HCT116 (cell line): Measurements from ENCODE around the gene COX4I2. TPM values are rescaled to one million over a fixed set of nuclear protein-coding genes. Genes with fewer than 3 reads are reported as not detected.
A peak's percentile ranks its signal among the peaks of the same experiment; 100 is the strongest.
"Not testable (repeated sequence)": the region's sequence is repeated elsewhere in the genome, so short reads cannot be mapped to it uniquely, and the experiment has no call there.

ENCODE experiments used
- ATAC-seq: fragments of 200-7000 bp; cut with Tn5 transposase; 2 replicates; pipeline ENCODE4 v1.9.1; 2020; ENCODE audit warnings: mild to moderate bottlenecking, moderate library complexity
- BruUV-seq: library from RNA; stranded (reverse); fragments of 400-500 nt; replicated peaks from 2 replicates; lab custom pipeline; 2021; lab: Mats Ljungman, UMichigan
- CTCF ChIA-PET: fragments of 300-600 bp; sonication (Branson Sonifier 250); formaldehyde crosslinking; loops from one replicate; lab custom pipeline; 2021; ENCODE audit warnings: antibody characterized with exemption; lab: Charles Lee
- POLR2A ChIA-PET: fragments of 300-600, 350-600 bp; sonication (Branson Sonifier 250); formaldehyde crosslinking; loops from one replicate; lab custom pipeline; 2021; ENCODE audit warnings: antibody characterized with exemption; lab: Charles Lee
- RAD21 ChIA-PET, 2 experiments: fragments of 300-600 bp; sonication (Branson Sonifier 250); formaldehyde crosslinking; loops; one replicate each; lab custom pipeline; 2023; ENCODE audit warnings: low total read pairs in 2 of 2; ENCODE audit not compliant: uncharacterized antibody in 2 of 2, unreplicated experiment in 2 of 2, low non-redundant PET in 1 of 2; lab: Charles Lee
- DNase-seq: peaks from one replicate; pipeline ENCODE4 v3.0.0-alpha.2; 2010; ENCODE audit warnings: low read depth, low spot score
- H2AFZ ChIP-seq: fragments of 200-600 bp; shearing (Covaris generic), sonication (generic); 2 replicates; pipeline ENCODE4 v1.6.1; 2017; ENCODE audit warnings: low read depth, mixed run types, mixed read lengths, antibody characterized with exemption, low read length; ENCODE audit not compliant: poor library complexity, severe bottlenecking
- H3K27ac ChIP-seq: 2 replicates; pipeline ENCODE4 v1.5.1; 2012; ENCODE audit warnings: low read depth, low read length
- H3K27me3 ChIP-seq: fragments of 200-600 bp; sonication (generic); 2 replicates; pipeline ENCODE4 v1.6.1; 2016; ENCODE audit warnings: mixed run types, low read length, mixed read lengths; ENCODE audit not compliant: insufficient read depth
- H3K36me3 ChIP-seq, 2 experiments: fragments of 200-500 bp in 1 of 2; fragments of 200-600 bp in 1 of 2; sonication (Bioruptor generic) in 1 of 2; sonication (generic) in 1 of 2; 2 replicates each; pipeline versions ENCODE4 v1.5.1 to v1.6.1; 2014 to 2016; ENCODE audit warnings: low read length in 2 of 2, inconsistent platforms in 1 of 2, mixed read lengths in 1 of 2, mixed run types in 1 of 2; ENCODE audit not compliant: insufficient read depth in 2 of 2, control insufficient read depth in 1 of 2
- H3K4me1 ChIP-seq, 2 experiments: fragments of 200-600 bp in 1 of 2; sonication (generic) in 1 of 2; 2 replicates each; pipeline versions ENCODE4 v1.5.1 to v1.6.1; 2012 to 2017; ENCODE audit warnings: low read length in 2 of 2, inconsistent platforms in 1 of 2, mild to moderate bottlenecking in 1 of 2, mixed read lengths in 1 of 2, mixed run types in 1 of 2, moderate library complexity in 1 of 2; ENCODE audit not compliant: insufficient read depth in 2 of 2, control insufficient read depth in 1 of 2
- H3K4me2 ChIP-seq: fragments of 200-600 bp; sonication (generic); 2 replicates; pipeline ENCODE4 v1.6.1; 2017; ENCODE audit warnings: mixed run types, low read length, mixed read lengths
- H3K4me3 ChIP-seq, 2 experiments: fragments of 200-600 bp in 1 of 2; sonication (generic) in 1 of 2; replicated peaks in 1 of 2; 2 replicates each; pipeline ENCODE4 v1.5.1; 2011 to 2016; ENCODE audit warnings: low read length in 2 of 2, control low read depth in 1 of 2, low read depth in 1 of 2, mild to moderate bottlenecking in 1 of 2, mixed read lengths in 1 of 2, mixed run types in 1 of 2
- H3K79me2 ChIP-seq: fragments of 200-600 bp; sonication (generic); 2 replicates; pipeline ENCODE4 v1.6.1; 2017; ENCODE audit warnings: mild to moderate bottlenecking, mixed run types, low read length, moderate library complexity, mixed read lengths; ENCODE audit not compliant: insufficient read depth
- H3K9ac ChIP-seq: fragments of 200-600 bp; sonication (generic); 2 replicates; pipeline ENCODE4 v1.6.1; 2016; ENCODE audit warnings: low read length, mixed read lengths
- H3K9me2 ChIP-seq: fragments of 200-600 bp; sonication (generic), shearing (Covaris generic); 2 replicates; pipeline ENCODE4 v1.6.1; 2017; ENCODE audit warnings: mixed run types, mild to moderate bottlenecking, moderate library complexity; ENCODE audit not compliant: insufficient read depth
- H3K9me3 ChIP-seq, 2 experiments: fragments of 200-500 bp in 1 of 2; fragments of 200-600 bp in 1 of 2; sonication (Bioruptor generic) in 1 of 2; sonication (generic) in 1 of 2; 2 replicates each; pipeline ENCODE4 v1.6.1; 2014 to 2017; ENCODE audit warnings: low read length in 2 of 2, mixed read lengths in 2 of 2, inconsistent platforms in 1 of 2, low read depth in 1 of 2, mild to moderate bottlenecking in 1 of 2, mixed run types in 1 of 2, moderate library complexity in 1 of 2; ENCODE audit not compliant: control insufficient read depth in 1 of 2, insufficient read depth in 1 of 2
- H4K20me1 ChIP-seq: fragments of 200-600 bp; sonication (generic), shearing (Covaris generic); 2 replicates; pipeline ENCODE4 v1.6.1; 2017; ENCODE audit warnings: mixed run types, mild to moderate bottlenecking, moderate library complexity; ENCODE audit not compliant: insufficient read depth
- POLR2AphosphoS5 ChIP-seq: IDR thresholded peaks from 2 replicates; pipeline ENCODE4 v1.6.1; 2011; ENCODE audit warnings: mild to moderate bottlenecking, low read depth, low read length, moderate library complexity
- REST ChIP-seq: IDR thresholded peaks from 2 replicates; pipeline ENCODE4 v1.6.1; 2012; ENCODE audit warnings: low read depth
- intact Hi-C: fragments of 100-400 bp; cut with micrococcal nuclease; formaldehyde crosslinking; loops from 2 replicates; pipeline ENCODE4 v1.10.0; 2022
- total RNA-seq: library from RNA; stranded (reverse); gene quantifications from one replicate; pipeline ENCODE4 v1.2.1, GENCODE V29; 2021; ENCODE audit not compliant: unreplicated experiment

Gene COX4I2
- total RNA-seq, 1 experiment from 2014 or later: not detected

DNA sequence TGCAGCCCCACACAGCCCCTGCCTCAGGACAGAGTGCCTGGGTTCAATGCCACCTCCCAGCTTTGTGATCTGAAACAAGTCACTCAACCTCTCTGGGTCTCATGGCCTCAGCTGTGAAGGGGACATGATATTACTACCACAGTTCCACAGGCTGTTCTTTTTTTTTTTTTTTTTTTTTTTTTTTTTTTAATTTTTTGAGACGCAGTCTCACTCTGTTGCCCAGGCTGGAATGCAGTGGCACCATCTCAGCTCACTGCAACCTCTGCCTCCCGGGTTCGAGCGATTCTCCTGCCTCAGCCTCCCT lies 41.3 kb upstream of the COX4I2 start:
- ATAC-seq: not testable (repeated sequence)

DNA sequence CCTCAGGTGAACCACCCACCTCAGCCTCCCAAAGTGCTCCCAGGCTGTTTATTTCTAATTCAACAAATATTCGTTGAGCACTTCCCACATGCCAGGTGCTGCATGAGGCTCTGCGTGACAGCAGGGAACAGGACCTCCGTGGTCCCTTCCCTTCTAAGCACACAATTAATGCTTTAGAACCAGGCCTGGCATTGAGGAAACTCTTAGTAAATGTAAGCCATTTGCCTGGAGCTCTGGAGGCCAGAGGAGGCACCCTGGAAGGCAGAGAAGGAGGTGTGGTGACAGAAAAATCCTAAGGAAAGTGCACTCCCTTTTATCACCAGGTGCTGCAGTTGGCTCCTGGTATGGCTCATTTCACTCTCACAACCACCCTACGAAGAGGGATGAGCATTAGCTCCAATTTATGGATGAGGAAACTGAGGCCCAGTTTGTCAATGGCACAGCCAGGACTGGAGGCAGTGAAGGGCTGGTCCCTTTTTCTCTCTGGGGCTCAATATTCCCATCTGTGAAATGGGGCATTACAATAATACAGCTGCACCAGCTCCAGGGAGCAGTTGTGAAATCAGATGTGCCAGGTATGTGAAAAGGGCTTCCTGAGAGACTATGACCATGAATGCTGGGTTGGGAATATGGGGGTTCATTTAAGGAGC lies 40.8 kb upstream of the COX4I2 start:
- BruUV-seq: no TSS peak
- CTCF ChIA-PET: interaction anchor here (0.6 to 2.0 kb wide), 4 partner anchors 16 to 94 kb away, joined by 3 to 13 read pairs (median 5); no protein-coding TSS in a partner anchor
- H3K4me3 ChIP-seq: no peak overlapping the region

More for the DNA sequence above, 41.3 kb upstream of the COX4I2 start:
- H3K4me3 ChIP-seq: peak overlapping the region in 1 of 2 experiments; percentile 51; a peak in 1 of 4 replicates
- H3K27ac ChIP-seq: peak overlapping the region; percentile 98
- intact Hi-C loops, H4K20me1 ChIP-seq, H3K9me2 ChIP-seq, BruUV-seq, DNase-seq, H3K36me3 ChIP-seq, H3K9me3 ChIP-seq, H2AFZ ChIP-seq, H3K27me3 ChIP-seq: not testable (repeated sequence)
- RAD21 ChIA-PET: interaction anchor here in 1 of 2 experiments (0.8 to 1.3 kb wide), 3 partner anchors 12 to 34 kb away, joined by 3 to 4 read pairs (median 3); no protein-coding TSS in a partner anchor
- POLR2A ChIA-PET: interaction anchor here (1.1 to 20.0 kb wide), 4 partner anchors 11 to 30 kb away, joined by 4 to 1106 read pairs (median 54); partner anchors contain the start of gene ID1
- H3K4me2 ChIP-seq: peak overlapping the region; percentile 81
- peaks cover 60 to 79% of the 10 kb centered on the region in 2 experiments for H3K4me1 ChIP-seq
- peak; percentile 47; the same call in 1 of the 2 replicates for TF ChIP-seq POLR2AphosphoS5
- CTCF ChIA-PET: interaction anchor here (0.6 to 2.2 kb wide), 4 partner anchors 27 to 93 kb away, joined by 3 to 13 read pairs (median 8); no protein-coding TSS in a partner anchor
- peaks cover 22% of the 10 kb centered on the region for H3K79me2 ChIP-seq
- H3K9ac ChIP-seq: peak overlapping the region; percentile 69

More for the DNA sequence above, 40.8 kb upstream of the COX4I2 start:
- H4K20me1 ChIP-seq: no peaks in the 10 kb centered on the region
- H3K4me1 ChIP-seq: peaks cover 60 to 79% of the 10 kb centered on the region in 2 experiments
- H3K9me2 ChIP-seq: no peaks in the 10 kb centered on the region
- H3K9ac ChIP-seq: peak overlapping the region; percentile 69
- H2AFZ ChIP-seq: no peak overlapping the region
- no peaks in the 10 kb centered on the region for H3K9me3 ChIP-seq
- peak overlapping the region; percentile 81 for H3K4me2 ChIP-seq
- no peaks in the 10 kb centered on the region for H3K27me3 ChIP-seq
- no peak for DNase-seq
- no peak for ATAC-seq
- POLR2A ChIA-PET: interaction anchor here (1.1 to 20.0 kb wide), 3 partner anchors 10 to 30 kb away, joined by 4 to 1106 read pairs (median 101); partner anchors contain the start of gene ID1
- peak overlapping the region; percentile 98 for H3K27ac ChIP-seq
- H3K79me2 ChIP-seq: peaks cover 22% of the 10 kb centered on the region
- no peak for TF ChIP-seq REST
- TF ChIP-seq, all 23 proteins: peak for 0
- RAD21 ChIA-PET: interaction anchor here in 1 of 2 experiments (0.8 to 1.3 kb wide), 2 partner anchors 12 to 15 kb away, joined by 3 to 4 read pairs; no protein-coding TSS in a partner anchor
- intact Hi-C loops: no loop called here
- no peaks in the 10 kb centered on the region for H3K36me3 ChIP-seq
